HG03139 (cell line): ENCODE data around the gene APOB.

Source experiments
- ATAC-seq: cut with Tn5 transposase; IDR thresholded peaks from one replicate; pipeline ENCODE4 v1.9.1; 2021; ENCODE audit not compliant: unreplicated experiment

APOB gene

DNA sequence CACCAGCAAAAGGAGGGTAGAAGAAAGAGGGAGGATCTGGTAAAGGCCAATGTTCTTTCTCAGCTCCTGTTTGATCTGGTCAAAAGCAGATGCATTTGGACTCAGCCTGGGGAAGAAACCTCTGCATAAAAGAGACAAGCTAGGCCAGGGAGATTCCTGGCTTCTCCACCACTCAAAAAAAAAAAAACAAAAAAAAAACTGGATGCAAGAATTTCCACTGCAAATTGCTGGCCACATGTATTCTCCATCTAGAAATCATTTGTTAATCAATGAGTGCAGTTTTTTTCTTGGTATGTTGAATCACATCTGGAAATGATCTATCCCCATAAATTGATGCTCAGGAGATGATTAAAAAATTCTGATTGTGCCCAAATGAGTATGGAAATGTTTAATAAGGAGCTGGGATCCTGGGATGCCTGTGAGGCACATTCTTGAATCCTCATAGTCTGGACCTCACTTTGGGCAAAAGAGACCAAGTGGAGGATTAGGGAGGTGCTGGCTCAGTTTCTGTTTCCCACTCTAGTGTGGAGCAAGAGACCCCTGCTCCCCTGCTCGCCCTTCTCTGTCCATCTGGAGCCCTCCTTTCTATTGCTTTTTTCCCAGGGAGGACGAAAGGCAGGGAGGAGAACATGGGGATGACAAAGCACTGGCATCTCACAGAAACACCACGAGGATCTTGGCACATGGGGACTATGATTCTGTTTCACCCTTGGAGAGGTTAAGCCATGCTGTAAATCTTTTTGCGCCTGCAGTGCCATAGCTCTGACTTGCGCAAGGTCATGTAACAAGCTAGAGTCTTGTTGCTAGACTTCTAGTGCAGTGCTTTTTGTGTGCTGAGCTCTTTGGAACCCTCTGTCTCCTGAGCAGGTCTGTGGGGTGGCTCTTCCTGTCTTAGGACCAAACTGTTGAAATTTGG, 57.6 kb downstream of the APOB start:
- ATAC-seq, result no peak

GRCh38 chr2:20985062-20985461, 58.8 kb downstream of the APOB start:
- no peak for ATAC-seq

GRCh38 chr2:20984408-20984807, 59.5 kb downstream of the APOB start:
- no peak for ATAC-seq

DNA sequence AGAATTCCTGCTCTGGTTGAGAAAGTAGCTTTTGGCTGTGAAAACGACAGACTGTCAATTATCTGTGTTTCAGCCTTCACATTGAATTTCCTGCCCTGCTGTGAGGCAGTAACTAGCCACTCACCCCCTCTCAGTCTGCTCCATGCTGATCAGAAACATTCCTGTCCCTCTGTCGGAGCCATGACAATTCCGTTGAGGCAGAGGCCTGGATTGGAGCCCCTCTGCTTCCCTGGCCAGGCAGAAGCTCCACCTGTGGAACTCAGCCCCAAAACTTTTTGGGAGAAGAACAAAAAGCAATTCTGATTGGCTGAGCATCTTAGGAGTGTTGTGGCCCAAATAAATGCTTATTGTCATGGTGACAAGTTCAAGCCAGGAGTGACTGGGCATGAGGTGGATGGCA, 60.0 kb downstream of the APOB start:
- ATAC-seq, result no peak

DNA sequence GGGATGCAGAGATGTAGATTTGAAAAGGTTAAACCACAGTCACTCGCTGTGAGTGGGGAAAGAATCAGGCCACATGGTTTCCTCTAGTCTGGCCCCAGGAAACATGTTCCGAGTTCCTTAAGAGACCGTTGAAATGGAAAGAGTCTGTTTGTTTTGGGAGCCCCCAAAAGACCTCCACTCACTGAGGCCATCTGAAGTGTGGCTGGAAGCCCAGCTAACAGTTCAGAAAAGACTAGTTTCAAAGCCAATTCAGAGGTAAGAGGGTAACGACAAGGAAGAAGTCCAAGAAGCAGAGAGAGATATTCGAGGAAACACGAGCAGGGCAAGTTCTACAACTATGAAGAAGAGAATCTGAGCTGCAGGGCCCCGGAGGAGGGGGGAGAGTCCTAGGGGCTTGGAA, 61.0 kb downstream of the APOB start:
- ATAC-seq, result no peak

DNA sequence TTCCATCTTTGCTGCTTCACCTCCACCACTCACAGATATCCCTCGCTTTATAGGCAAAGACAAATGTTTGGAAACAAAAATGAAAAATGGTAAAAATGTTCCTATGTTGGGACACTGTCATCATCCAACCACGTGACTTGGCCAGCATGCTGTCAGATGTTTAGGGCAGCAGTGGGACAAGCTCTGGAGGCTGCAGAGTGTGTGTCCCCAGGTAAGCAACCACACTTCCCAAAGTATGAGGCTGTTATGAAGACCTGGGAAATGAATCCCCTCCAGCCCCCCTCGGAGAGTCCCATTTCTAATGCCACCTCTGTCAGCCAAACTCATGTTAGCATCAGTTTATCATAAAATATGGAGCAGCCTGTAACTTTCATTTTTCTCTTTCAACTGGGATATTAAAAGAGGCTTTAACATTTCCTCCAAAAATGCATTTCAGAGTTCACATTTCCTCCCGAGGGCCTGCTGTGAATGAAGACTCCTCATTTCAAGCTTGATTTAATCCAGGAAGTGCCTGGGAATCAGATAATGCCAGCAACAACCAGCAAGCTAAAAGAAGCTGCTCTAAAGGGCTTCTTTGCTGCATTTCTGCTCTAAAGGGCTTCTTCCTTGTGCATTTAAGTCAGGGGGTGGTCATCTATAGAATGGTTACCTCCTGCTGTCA, 66.2 kb downstream of the APOB start:
- ATAC-seq, result no peak

DNA sequence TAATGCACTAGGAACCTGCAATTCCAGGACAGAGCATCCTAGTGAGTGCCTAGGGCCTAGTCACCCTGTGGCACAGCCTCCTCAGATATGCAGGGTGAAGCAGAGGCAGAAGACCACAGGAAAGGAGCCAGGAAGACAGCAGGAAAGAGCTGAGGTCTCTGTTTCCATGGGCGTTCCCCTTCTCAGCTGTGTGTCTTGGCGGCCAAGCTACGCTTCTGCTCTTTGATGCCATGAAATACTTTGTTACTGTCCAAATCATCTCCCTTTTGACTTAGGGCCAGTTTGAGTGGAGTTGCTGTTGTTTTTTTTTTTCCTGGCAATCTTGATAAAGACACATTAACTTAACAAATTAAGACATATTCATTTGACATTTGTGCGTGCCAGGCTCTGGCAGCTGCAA, 67.3 kb downstream of the APOB start:
- no peak for ATAC-seq

- ATAC-seq, result no peak
These were observed 70.9 kb downstream of the APOB start for GRCh38 chr2:20972792-20973565.

GRCh38 chr2:20972110-20972509, 71.8 kb downstream of the APOB start:
- no peak for ATAC-seq

- no peak for ATAC-seq
These were observed 73.8 kb downstream of the APOB start for GRCh38 chr2:20970068-20970467.

DNA sequence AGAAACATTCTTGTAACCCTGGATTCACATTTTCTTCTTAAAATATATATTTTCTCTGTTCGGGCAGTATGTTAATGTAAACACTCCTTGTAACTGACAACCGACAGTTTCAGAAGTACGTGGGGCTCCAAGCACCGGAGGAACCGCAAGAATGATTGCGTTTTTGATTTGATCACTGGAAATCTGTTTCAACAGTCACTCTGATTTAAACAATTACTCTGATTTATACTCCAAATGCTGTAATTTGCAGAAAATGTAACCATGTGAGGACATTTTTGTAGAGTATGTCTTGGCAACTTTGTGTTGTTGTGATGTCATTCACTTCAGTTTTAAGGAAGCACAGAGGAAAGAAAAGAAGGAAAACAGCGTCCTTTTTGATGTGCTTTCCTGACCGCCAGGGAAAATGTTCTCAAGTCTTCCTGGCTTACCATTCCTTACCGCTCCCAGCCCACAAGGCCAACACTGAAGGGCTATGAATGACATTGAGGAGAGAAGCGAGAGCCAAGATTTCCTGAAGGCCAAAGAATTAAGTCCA, 77.7 kb downstream of the APOB start:
- ATAC-seq, result no peak

DNA sequence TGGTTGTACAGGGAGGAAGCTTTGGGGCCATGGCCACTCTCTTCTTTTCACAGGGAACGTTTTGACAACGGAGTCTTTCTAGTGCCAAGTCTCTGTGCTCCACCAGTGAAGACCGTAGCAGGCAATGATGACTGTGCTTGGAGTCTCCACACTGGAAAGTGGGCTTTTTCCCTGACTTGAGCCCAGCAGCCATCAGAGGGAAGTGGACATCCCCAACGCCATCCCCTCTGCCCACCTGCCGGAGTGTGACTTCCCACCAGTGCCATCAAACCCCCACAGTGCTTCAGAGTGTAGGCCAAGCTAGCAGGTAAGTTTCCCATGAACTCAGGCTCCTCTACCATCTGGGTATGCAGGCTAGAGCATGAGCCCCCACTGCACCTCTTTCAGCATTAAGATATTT, 78.7 kb downstream of the APOB start:
- ATAC-seq, result no peak

- ATAC-seq, result no peak
These were observed 80.0 kb downstream of the APOB start for GRCh38 chr2:20963867-20964266.

DNA sequence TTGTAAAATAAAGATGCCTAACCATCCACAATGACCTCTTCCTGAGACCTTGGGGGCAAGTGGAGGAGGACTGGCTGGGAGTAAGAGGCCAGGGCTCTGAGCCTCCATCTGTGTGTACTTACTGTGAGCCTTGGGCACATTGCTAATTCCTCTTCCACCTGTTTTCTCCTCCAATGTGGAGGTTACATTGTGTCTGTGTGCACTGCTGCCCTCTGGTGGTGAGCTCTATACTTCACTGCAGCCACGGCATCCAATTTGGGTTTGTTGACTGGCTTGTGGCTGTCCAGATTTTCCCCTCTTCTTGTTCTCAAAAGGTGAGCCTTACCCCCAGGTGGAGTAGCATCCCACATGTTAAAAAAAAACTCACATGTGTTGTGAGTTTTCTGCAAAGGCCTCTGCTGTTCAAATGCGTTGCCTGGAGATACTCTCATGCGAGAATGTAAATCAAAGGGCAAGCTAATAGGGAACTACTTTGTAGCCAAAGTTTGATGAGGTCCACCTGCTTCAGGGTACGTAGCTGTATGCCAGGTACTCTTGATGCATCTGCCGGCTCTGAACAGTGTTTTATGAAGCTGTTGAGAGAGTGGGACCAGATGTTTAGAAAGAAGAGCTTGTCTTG, 80.8 kb downstream of the APOB start:
- peak; percentile 68 for ATAC-seq

DNA sequence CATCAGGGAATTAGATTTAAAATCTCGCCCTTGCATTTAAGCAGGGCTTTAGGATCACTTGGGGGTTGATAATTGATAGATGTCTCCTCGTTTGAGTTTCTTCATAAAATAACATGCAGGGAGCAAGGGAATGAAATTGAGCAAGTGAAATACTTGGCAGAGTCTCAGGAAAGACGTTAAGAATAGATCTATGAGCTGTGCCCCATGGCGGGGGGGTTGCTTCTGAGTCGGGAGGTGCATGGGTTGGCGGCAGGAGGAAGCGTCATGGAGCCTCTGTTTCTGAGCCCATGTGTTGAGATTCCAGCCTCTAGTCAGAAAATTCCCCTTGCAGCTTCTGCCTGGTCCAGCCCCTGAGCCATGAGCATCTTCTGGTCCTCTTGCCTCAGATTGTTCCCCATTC, 82.0 kb downstream of the APOB start:
- no peak for ATAC-seq

DNA sequence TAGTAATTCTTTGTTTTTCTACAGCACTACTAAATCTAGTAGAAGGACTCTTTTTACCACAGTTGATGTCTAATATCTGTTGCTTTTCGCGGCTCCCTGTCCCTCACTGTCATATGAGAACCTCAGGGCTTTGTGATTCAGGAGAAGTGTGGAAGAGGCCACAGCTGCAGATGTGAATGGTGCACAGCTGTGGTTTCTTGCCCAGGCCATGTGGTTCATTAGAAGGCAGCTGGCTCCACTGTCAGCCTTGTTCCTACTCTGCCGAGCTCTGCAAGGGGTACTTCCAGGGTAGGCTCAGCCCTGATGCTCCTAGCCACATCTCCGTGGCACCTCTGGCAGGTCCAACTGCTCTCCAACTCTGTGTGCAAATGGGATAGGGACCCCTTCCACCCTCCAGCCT, 83.9 kb downstream of the APOB start:
- ATAC-seq, result no peak

GRCh38 chr2:20959252-20959651, 84.6 kb downstream of the APOB start:
- no peak for ATAC-seq

DNA sequence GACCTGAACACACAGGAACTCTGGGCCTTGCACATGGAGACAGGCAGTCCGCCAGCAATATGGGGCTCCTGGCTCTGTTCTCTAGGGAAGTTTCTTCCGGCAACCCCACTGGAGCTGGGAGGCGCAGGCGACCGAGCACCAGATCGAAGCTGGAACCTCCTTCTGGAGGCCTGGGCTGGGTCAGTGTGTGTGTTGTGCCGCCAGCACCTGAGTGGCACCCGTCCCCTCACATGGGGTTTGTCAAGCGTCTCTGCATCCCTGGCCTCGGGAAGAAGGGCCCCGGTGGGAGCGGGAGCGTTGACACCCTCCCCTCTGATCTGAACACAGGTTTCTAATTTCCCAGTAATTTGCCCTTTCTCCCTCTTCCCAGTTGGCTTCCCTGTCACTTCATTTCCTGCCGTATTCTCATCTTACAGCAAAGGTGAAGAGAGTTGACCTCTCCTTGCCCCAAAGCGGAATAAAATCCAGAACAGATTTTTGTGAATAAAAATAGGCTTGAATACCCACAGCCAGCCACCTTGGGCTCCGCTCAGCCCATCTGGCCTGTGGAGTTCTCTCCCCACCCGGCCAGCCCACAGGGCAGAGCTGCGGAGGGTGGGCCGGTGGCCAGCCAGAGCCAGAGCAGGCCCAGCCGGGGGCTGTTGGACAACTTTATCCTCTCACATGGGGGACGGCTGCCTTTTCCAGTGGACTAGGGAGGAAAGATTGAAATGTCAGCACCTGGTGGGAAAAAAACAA, 85.9 kb downstream of the APOB start:
- ATAC-seq, result no peak

DNA sequence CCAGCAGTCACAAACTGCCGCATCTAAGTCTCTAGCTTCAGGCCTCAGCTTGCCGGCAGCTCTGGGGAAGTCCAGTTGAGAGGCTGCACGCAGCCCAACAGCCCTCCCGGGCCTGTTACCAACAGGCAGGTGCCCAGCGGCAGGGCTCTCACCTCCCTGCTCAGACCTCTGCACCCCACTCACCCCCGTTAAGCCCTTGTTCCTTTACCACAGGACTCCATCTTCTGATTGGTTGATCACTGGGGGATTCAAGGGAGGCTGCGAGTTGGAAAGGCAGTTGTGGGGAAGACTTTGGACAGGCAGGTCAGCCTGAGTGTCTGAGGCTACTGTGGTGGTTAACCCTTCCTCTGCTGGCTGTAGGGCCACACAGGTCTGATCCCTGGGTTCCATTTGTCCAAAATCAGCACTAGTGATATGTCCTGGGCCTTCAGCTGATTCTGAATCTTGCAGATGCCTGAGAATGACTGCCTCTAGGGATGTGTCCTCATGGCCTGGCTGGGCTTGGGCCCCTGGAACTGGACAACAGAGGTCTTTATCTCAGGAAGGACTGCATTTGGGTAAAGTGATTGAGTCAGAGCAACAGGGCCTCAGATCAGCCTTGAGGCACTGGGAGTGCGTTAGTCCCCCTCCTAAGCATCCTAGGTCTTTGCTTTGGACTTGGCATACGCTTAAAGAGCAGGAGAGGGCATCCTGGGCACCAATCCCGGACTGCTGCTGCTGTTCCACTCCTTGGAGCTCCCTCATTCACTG, 88.4 kb downstream of the APOB start:
- ATAC-seq, result no peak
